GM19193 (cell line): ENCODE results near the gene FAM219A.

Source experiments
- POLR2A ChIP-seq: IDR thresholded peaks from 4 replicates; pipeline ENCODE4 v1.6.1; 2011; ENCODE audit not compliant: insufficient read depth, insufficient read length; ENCODE audit errors: extremely low read depth

The FAM219A gene

GRCh38 chr9:34458959-34459340 lies 580 bp upstream of the FAM219A start:
- no peak for TF ChIP-seq POLR2A

DNA sequence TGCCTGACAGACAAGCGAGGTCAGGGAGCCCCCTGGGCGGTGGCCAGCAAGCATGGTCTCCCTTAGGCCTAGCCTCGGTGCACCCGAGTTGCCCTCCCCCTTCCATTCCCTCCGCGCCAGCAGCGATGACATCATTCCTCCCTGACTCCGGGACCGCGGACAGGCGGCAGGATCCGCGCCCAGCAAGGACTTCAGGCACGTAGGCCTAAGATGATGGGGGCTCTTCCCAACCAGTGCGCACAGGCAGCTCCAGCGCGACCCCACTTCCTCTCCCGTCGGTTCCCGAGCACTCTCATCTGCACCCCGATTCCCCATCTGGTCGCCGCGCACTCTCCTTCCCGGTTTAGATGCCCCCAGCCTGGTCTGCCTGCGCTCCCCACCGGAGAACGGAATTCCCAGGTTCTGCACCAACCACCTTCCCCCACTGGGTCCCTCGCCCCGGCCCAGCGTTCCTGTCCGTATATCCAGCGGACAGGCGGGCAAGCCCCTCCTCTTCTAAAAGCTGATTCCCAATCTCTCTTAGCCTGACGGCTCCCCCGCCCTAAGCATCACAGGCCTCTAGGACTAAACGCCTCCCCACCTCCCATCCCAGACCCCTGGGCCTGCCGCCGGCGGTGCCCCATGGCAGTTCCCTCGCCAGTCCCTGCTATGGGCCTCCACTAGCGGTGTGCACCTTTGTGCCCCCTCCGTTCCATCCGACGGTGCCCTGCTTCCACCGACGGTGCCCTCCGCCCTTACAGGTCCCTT lies 931 bp downstream of the FAM219A start:
- TF ChIP-seq POLR2A = no peak

- TF ChIP-seq POLR2A = no peak
Observed at GRCh38 chr9:34456746-34457145, 1.6 kb downstream of the FAM219A start.

- TF ChIP-seq POLR2A = no peak
Observed at GRCh38 chr9:34456151-34456550, 2.2 kb downstream of the FAM219A start.

GRCh38 chr9:34454571-34455065 lies 3.8 kb downstream of the FAM219A start:
- TF ChIP-seq POLR2A = no peak

- TF ChIP-seq POLR2A = no peak
Observed at GRCh38 chr9:34452568-34452967, 5.8 kb downstream of the FAM219A start.

GRCh38 chr9:34451545-34451944 lies 6.8 kb downstream of the FAM219A start:
- no peak for TF ChIP-seq POLR2A

- TF ChIP-seq POLR2A = no peak
Observed at GRCh38 chr9:34451135-34451534, 7.2 kb downstream of the FAM219A start.

DNA sequence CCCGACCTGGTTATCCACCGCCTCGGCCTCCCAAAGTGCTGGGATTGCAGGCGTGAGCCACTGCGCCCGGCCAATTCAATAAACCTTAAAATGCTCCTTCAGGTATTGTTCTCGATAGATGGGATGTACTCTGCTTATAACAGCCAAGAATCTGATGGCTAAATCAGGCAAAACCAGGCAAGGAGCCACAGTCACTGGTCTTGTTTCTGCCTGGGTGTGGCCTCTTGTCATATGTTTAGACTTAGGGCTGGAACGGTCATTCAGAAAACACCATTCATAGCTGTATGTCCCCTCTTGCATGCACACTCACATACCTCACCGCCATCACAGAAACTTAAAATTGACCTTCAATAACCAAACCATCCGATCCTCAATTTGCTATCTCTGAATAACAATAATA lies 7.7 kb downstream of the FAM219A start:
- TF ChIP-seq POLR2A = no peak

GRCh38 chr9:34446951-34447350 lies 11.4 kb downstream of the FAM219A start:
- no peak for TF ChIP-seq POLR2A

- no peak for TF ChIP-seq POLR2A
Observed at GRCh38 chr9:34446468-34446891, 11.9 kb downstream of the FAM219A start.

GRCh38 chr9:34443976-34444375 lies 14.4 kb downstream of the FAM219A start:
- no peak for TF ChIP-seq POLR2A

- no peak for TF ChIP-seq POLR2A
Observed at GRCh38 chr9:34443533-34443932, 14.8 kb downstream of the FAM219A start.

- TF ChIP-seq POLR2A = no peak
Observed at GRCh38 chr9:34442770-34443169, 15.6 kb downstream of the FAM219A start.

GRCh38 chr9:34440017-34440416 lies 18.4 kb downstream of the FAM219A start:
- TF ChIP-seq POLR2A = no peak

GRCh38 chr9:34437006-34437925 lies 21.1 kb downstream of the FAM219A start:
- no peak for TF ChIP-seq POLR2A

DNA sequence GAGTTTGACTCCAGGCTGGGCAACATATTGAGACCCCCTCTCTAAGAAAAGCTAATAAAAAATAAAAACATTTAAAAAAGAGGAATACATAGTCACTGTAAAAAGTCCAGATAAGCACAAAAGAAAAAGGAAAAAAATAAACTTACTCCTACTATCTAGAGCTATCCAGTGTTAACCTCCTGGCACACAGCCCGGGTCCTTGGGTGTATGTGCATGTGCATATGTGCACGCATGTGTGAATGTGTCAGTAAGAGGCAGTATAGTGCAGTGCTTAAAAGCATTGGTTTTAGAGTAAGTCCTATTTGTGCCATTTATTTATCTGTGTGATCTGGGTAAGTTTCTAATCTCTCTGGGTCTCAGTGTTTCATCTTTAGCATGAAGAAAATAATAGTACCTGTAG lies 26.7 kb downstream of the FAM219A start:
- no peak for TF ChIP-seq POLR2A
